Large intestine (tissue), 3 donors: Measurements from ENCODE around the gene NT5C1A. TPM values are rescaled to one million over a fixed set of nuclear protein-coding genes. Genes with fewer than 3 reads are reported as not detected.

Experiments
- DNase-seq, 2 donors: peaks; one replicate each; pipeline versions ENCODE4 v3.0.0 to v3.0.0-alpha.2; 2013
- H3K27ac ChIP-seq: one replicate; pipeline ENCODE4 v1.5.1; 2013; ENCODE audit warnings: low read length
- H3K27me3 ChIP-seq: 2 replicates; pipeline ENCODE4 v1.6.1; 2013; ENCODE audit warnings: low read length; ENCODE audit not compliant: control insufficient read depth, insufficient read depth
- H3K36me3 ChIP-seq: 2 replicates; pipeline ENCODE4 v1.6.1; 2013; ENCODE audit warnings: low read length; ENCODE audit not compliant: control insufficient read depth, insufficient read depth
- H3K4me1 ChIP-seq: one replicate; pipeline ENCODE4 v1.6.1; 2013; ENCODE audit warnings: low read length; ENCODE audit not compliant: control insufficient read depth, insufficient read depth
- H3K4me3 ChIP-seq: one replicate; pipeline ENCODE4 v1.5.1; 2013; ENCODE audit warnings: low read length
- H3K9me3 ChIP-seq: one replicate; pipeline ENCODE4 v1.6.1; 2013; ENCODE audit warnings: mild to moderate bottlenecking, low read depth, low read length, moderate library complexity; ENCODE audit not compliant: control insufficient read depth
- WGBS: methylation state at CpG from one replicate; pipeline ENCODE4 v1.1.5; 2013; ENCODE audit warnings: low lambda C conversion rate; ENCODE audit not compliant: insufficient coverage; 5-methylcytosine and 5-hydroxymethylcytosine counted together
- polyA plus RNA-seq: library from polyadenylated mRNA; unstranded; fragments of 120-200 nt; gene quantifications from one replicate; pipeline ENCODE4 v1.2.1, GENCODE V29; 2013

Gene NT5C1A
- polyA plus RNA-seq, 1 donor = 0.21 TPM

- H3K27ac ChIP-seq = no peak overlapping the region
Observed at GRCh38 chr1:39652105-39652504, 19.8 kb downstream of the NT5C1A start.

GRCh38 chr1:39650431-39650830 lies 21.5 kb downstream of the NT5C1A start:
- H3K27ac ChIP-seq = no peak overlapping the region
- H3K36me3 ChIP-seq = no peaks in the 10 kb centered on the region
- H3K4me3 ChIP-seq = no peak overlapping the region
- no peaks in the 10 kb centered on the region for H3K9me3 ChIP-seq
- no peak for DNase-seq
- H3K4me1 ChIP-seq = peaks cover 3% of the 10 kb centered on the region
- no CpG with 5 or more reads among the region's 1 CpG for WGBS
- H3K27me3 ChIP-seq = peaks cover 10% of the 10 kb centered on the region

More at GRCh38 chr1:39652105-39652504, 19.8 kb downstream of the NT5C1A start:
- 83% methylated on average over 1 of the region's 6 CpGs for WGBS
- no peak for DNase-seq
- Histone ChIP-seq H3K27me3 (peaks cover 16% of the 10 kb centered on the region), H3K4me3 (no peak overlapping the region), H3K9me3 (no peaks in the 10 kb centered on the region), H3K4me1 (no peaks in the 10 kb centered on the region), H3K36me3 (no peaks in the 10 kb centered on the region)

- no peak for DNase-seq
- Histone ChIP-seq H3K27ac (no peak overlapping the region), H3K4me1 (peaks cover 3% of the 10 kb centered on the region), H3K9me3 (no peaks in the 10 kb centered on the region), H3K4me3 (no peak overlapping the region), H3K27me3 (peaks cover 10% of the 10 kb centered on the region), H3K36me3 (no peaks in the 10 kb centered on the region)
- no CpG with 5 or more reads among the region's 2 CpGs for WGBS
Observed at GRCh38 chr1:39649636-39650185, 22.2 kb downstream of the NT5C1A start.

- peaks cover 13% of the 10 kb centered on the region for H3K27me3 ChIP-seq
- no peak for DNase-seq
- no peak overlapping the region for H3K4me3 ChIP-seq
- WGBS = no CpG with 5 or more reads among the region's 2 CpGs
- peaks cover 3% of the 10 kb centered on the region for H3K4me1 ChIP-seq
- H3K9me3 ChIP-seq = no peaks in the 10 kb centered on the region
- no peak overlapping the region for H3K27ac ChIP-seq
- no peaks in the 10 kb centered on the region for H3K36me3 ChIP-seq
Observed at GRCh38 chr1:39648496-39648895, 23.4 kb downstream of the NT5C1A start.

- peaks cover 19% of the 10 kb centered on the region for H3K27me3 ChIP-seq
- no peak for DNase-seq
- H3K4me1 ChIP-seq = peaks cover 3% of the 10 kb centered on the region
- no peak overlapping the region for H3K27ac ChIP-seq
- H3K4me3 ChIP-seq = no peak overlapping the region
- no peaks in the 10 kb centered on the region for H3K9me3 ChIP-seq
- 80% methylated on average over 1 of the region's 3 CpGs for WGBS
- no peaks in the 10 kb centered on the region for H3K36me3 ChIP-seq
Observed at GRCh38 chr1:39647247-39647646, 24.7 kb downstream of the NT5C1A start.

- no peak overlapping the region for H3K27ac ChIP-seq
Observed at GRCh38 chr1:39646232-39647081, 25.4 kb downstream of the NT5C1A start.

GRCh38 chr1:39645411-39646043 lies 26.4 kb downstream of the NT5C1A start:
- Histone ChIP-seq H3K27me3 (peaks cover 24% of the 10 kb centered on the region), H3K4me1 (peaks cover 3% of the 10 kb centered on the region), H3K36me3 (no peaks in the 10 kb centered on the region), H3K4me3 (no peak overlapping the region), H3K27ac (no peak overlapping the region), H3K9me3 (no peaks in the 10 kb centered on the region)
- DNase-seq = no peak
- no CpG with 5 or more reads among the region's 3 CpGs for WGBS

More at GRCh38 chr1:39646232-39647081, 25.4 kb downstream of the NT5C1A start:
- no peak overlapping the region for H3K4me3 ChIP-seq
- H3K9me3 ChIP-seq = no peaks in the 10 kb centered on the region
- peak; percentile 42 to 55 for DNase-seq
- no CpG with 5 or more reads among the region's 12 CpGs for WGBS
- peaks cover 19% of the 10 kb centered on the region for H3K27me3 ChIP-seq
- H3K36me3 ChIP-seq = no peaks in the 10 kb centered on the region
- peaks cover 3% of the 10 kb centered on the region for H3K4me1 ChIP-seq

- WGBS = 100% methylated on average over 1 of the region's 3 CpGs
- Histone ChIP-seq H3K4me1 (peaks cover 3% of the 10 kb centered on the region), H3K9me3 (no peaks in the 10 kb centered on the region), H3K27ac (no peak overlapping the region), H3K4me3 (no peak overlapping the region), H3K27me3 (peaks cover 39% of the 10 kb centered on the region), H3K36me3 (no peaks in the 10 kb centered on the region)
- DNase-seq = no peak
Observed at GRCh38 chr1:39643705-39644104, 28.2 kb downstream of the NT5C1A start.

- DNase-seq = no peak
- peaks cover 46% of the 10 kb centered on the region for H3K27me3 ChIP-seq
- no peaks in the 10 kb centered on the region for H3K9me3 ChIP-seq
- H3K4me1 ChIP-seq = peaks cover 3% of the 10 kb centered on the region
- H3K27ac ChIP-seq = no peak overlapping the region
- 100% methylated on average over 1 of the region's 4 CpGs for WGBS
- no peak overlapping the region for H3K4me3 ChIP-seq
- H3K36me3 ChIP-seq = no peaks in the 10 kb centered on the region
Observed at GRCh38 chr1:39642796-39643195, 29.1 kb downstream of the NT5C1A start.

- H3K36me3 ChIP-seq = no peaks in the 10 kb centered on the region
- peaks cover 62% of the 10 kb centered on the region for H3K27me3 ChIP-seq
- no peak overlapping the region for H3K4me3 ChIP-seq
- WGBS = no CpG with 5 or more reads among the region's 8 CpGs
- H3K27ac ChIP-seq = no peak overlapping the region
- no peaks in the 10 kb centered on the region for H3K9me3 ChIP-seq
- DNase-seq = no peak
- no peaks in the 10 kb centered on the region for H3K4me1 ChIP-seq
Observed at GRCh38 chr1:39640861-39641260, 31.0 kb downstream of the NT5C1A start.
